GM21786 (cell line): ENCODE measurements around the gene PRKACA.
"Not testable (repeated sequence)": the region's sequence is repeated elsewhere in the genome, so short reads cannot be mapped to it uniquely, and the experiment has no call there.

ENCODE experiments used
- ATAC-seq: cut with Tn5 transposase; IDR thresholded peaks from one replicate; pipeline ENCODE4 v1.9.1; 2021; ENCODE audit not compliant: unreplicated experiment

The PRKACA gene

GRCh38 chr19:14051980-14052379, 65.6 kb downstream of the PRKACA start:
- no peak for ATAC-seq

GRCh38 chr19:14050961-14051360, 66.6 kb downstream of the PRKACA start:
- ATAC-seq = not testable (repeated sequence)

GRCh38 chr19:14050512-14050911, 67.0 kb downstream of the PRKACA start:
- ATAC-seq = no peak

- ATAC-seq = no peak
These were observed 69.0 kb downstream of the PRKACA start for GRCh38 chr19:14048443-14049153.

GRCh38 chr19:14047866-14048265, 69.7 kb downstream of the PRKACA start:
- not testable (repeated sequence) for ATAC-seq

- ATAC-seq = not testable (repeated sequence)
These were observed 74.6 kb downstream of the PRKACA start for GRCh38 chr19:14042659-14043608.
